Measurements from ENCODE around the gene KCNJ5. TPM values are rescaled to one million over a fixed set of nuclear protein-coding genes. Genes with fewer than 3 reads are reported as not detected.

The KCNJ5 gene
- total RNA-seq, 1 donor from 2014 or later: 0.65 TPM

DNA sequence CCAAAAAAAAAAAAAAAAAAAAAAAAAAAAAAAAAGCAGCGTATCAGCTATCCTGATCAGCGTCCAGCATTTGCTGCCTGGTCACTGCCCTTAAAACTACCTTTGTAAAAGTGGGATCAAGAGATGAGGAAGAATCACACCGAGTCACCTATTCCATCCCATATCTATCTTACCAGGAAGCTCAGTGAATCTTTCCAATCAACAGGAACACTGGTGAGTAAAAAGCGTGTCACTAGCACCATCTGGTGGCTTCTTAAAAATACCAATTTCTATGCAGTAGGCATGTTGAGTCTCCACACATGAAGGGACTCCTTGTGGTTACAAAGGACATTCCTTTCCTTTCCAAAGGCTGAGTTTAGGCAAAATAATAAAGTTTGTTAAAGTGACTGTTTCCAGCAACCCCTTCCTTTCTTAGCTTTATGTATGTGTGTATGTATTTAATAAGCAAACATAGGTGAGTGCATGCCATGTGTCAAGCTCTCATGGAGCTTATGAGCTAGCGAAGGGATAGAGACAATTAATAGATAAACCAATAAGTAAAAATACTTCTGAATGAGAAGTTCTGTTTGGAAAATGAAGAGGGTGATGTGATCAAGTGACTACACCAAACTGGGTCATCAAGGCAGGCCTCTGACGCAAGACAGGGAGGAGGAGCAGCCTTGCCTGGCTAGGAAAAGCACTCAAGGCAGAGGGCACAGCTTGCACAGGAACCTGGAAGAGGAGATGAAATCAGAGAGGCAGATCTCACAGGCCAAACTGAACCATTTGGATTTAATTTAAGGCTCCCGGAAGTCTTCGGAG, 65.4 kb downstream of the KCNJ5 start:
- DNase-seq (ENCODE audit: low read depth): peak; percentile 74

GRCh38 chr11:128957202-128957482, 66.0 kb downstream of the KCNJ5 start:
- no peak for DNase-seq (ENCODE audit: low read depth)

- peak; percentile 15 for DNase-seq (ENCODE audit: low read depth)
These were observed 70.5 kb downstream of the KCNJ5 start for GRCh38 chr11:128961645-128962044.

DNA sequence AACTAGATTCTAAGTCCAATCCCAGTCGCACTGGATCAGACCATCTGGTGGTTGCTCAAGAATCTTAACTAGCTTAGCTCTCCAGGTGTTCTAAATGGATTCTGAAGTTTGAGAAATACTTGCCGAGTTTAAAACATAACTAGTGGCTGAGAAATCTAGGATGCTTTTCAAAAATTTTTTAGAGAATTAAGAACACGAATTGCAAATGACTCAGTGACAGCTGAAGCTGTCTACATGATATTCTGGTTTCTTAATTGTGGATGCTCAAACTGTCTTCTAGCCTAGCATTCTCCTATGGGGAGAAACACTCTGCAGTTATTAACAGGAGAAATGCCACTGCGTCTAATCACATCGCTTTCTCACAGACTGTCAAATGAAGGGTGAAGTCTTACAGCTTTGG, 71.7 kb downstream of the KCNJ5 start:
- DNase-seq (ENCODE audit: low read depth): no peak

DNA sequence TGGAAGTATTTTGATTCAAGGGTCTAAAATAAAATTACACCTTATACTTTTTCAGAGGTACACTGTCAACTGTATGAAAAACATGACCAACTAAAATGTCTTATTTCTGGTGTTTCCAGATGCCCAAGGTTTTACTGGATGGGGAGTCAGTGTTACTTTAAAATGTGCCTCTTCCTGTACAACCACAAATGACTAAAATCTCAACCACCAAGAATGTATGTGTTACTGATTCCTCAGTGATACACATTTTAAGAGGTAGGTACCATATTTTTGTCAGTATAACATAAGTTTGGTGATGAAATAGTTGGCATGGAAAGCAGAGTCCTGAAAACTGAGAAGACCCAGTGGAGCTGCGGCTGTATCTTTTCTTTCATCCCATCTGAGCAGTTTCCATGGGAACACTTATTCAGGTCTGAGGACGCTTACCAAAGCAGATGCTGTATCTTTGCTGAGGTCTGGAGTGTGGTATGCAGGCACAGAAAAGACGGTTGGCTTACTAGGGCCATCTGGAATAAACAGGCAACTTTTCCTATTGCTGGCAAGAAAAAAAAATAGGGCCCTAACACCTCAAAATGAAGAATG, 72.7 kb downstream of the KCNJ5 start:
- DNase-seq (ENCODE audit: low read depth): no peak

DNA sequence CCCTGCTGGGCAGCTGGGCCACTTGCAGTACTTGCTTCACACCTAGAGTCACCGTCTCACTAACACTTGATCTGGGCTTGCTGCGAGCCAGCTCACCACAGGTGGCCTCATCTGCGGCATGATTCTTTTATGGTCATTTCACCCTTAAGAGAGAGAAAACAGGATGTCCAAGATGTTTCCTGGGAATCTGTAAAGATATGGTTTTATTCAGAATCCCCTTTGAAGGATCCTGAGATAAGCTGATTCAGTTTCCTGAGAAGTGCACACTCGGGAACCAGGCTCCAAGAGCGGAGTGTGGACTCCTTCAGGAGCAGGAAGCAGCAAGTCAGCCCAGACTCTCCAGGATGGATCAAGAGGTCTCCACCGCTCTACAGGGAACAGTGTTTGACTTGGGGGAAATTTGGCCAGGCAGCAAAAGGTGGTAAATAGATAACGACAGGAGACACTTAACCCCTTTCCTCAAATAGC, 73.3 kb downstream of the KCNJ5 start:
- DNase-seq (ENCODE audit: low read depth): no peak

- no peak for DNase-seq (ENCODE audit: low read depth)
These were observed 74.3 kb downstream of the KCNJ5 start for GRCh38 chr11:128965485-128965884.

DNA sequence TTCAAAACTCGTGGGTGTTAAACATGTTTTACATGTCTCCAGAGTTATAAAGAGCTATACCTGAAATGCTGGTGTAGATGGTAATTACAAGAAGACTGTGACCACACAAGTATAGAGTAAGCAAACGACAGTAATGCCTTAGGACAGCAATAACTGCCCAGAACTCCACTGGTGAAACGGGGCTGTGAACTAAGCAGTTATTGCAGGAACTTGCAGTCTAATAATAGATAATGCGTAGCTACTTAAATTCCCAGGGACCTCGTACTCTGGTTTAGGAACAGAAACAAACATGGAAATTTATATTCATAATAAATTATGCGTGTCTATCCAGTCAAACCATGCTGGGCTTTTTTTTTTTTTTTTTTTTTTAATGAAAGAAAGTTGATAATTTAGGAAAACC, 76.4 kb downstream of the KCNJ5 start:
- no peak for DNase-seq (ENCODE audit: low read depth)

DNA sequence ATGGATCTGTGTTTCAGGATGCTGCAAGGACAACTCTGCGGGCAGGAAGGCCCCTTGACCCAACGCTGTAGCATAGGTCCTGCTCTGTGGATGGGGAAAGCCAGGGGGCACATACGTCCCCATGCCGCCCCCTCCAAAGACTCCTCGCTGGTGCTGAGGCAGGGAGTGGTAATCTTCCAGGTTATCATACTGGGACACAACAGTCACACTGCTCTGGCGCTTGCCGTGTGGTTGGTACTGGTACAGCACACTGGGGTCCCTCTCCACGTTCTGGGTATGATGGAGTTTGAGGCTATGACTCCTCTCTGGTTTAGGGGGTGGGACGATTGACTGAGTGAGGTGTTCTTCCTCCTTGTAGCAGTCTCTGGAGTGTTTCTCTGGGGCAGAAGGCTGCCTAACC, 77.8 kb downstream of the KCNJ5 start:
- no peak for DNase-seq (ENCODE audit: low read depth)

Other genes starting within 250 kb of the KCNJ5 start
- gene FLI1, start 197.3 kb upstream of the KCNJ5 start, total RNA-seq: 0.10 and 0.35 TPM in 2 replicates
- 33.8 TPM in 1 of 2 replicates, not detected in the other for gene KCNJ1, start 24.1 kb upstream of the KCNJ5 start, total RNA-seq
- 0.10 TPM in 1 of 2 replicates, not detected in the other for gene TP53AIP1, start 51.5 kb downstream of the KCNJ5 start, total RNA-seq

All from renal cortical epithelial cell (primary cell).